Activated CD8-positive, alpha-beta memory T cell treated with anti-CD3 and anti-CD28 coated beads, Interleukin-2, amount 50 U/mL, for 1 hour (primary cell): Measurements from ENCODE around the gene DEFB127.
"Not testable (repeated sequence)": the region's sequence is repeated elsewhere in the genome, so short reads cannot be mapped to it uniquely, and the experiment has no call there.

Source experiments
- DNase-seq: peaks from one replicate; pipeline ENCODE4 v3.0.0-alpha.2; 2020; ENCODE audit errors: extremely low read depth

DEFB127 gene

DNA sequence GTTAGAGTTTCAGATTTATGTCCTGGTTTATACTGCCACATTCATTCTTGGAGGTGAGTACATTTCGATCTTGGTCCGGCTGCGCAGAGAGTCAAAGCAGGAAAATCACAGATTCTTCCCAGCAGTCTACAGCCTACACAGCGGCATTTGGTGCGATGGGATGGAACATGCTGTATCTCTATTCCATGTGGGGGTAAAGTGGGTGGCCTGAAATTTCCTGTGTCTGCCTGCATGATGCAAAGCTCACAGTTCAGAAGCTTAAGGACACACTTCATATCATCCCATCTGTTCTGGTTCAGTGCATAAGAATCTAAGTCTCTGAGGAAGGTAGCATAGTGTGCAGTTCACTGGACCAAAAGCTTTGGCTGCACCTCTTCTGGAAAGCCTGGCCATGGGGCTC is at the start of gene DEFB127:
Gene DEFB127 (plus strand): TSS at position 301 of the 400 bp plus-strand sequence. CDS start 91 bp downstream, at position 392.
- DNase-seq, result no peak

- DNase-seq, result no peak
Measured at GRCh38 chr20:112396-112795, 44.9 kb upstream of the DEFB127 start.

DNA sequence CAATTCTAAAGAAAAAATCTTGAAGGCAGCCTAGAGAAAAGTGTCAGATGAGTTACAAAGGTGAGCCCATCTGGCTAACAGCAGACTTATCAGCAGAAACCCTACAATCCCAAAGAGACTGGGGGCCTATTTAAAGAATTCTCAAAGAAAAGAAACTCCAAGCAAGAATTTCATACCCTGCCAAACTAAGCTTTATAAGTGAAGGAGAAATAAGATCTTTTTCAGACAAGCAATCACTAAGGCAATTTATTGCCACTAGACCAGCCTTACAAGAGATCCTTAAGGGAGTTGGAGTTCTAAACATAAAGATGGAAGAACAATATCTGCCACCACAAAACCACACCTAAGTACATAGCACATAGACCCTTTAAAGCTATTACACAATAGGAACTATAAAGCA is 39.7 kb upstream of the DEFB127 start:
- DNase-seq, result no peak

- not testable (repeated sequence) for DNase-seq
Measured at GRCh38 chr20:129786-130323, 27.4 kb upstream of the DEFB127 start.

- no peak for DNase-seq
Measured at GRCh38 chr20:137668-138490, 19.4 kb upstream of the DEFB127 start.

GRCh38 chr20:142290-142689 is 15.0 kb upstream of the DEFB127 start, which contains the start of gene DEFB126:
Gene DEFB126, plus strand, starts transcription at chr20:142590. Its CDS starts 39 bp downstream, at chr20:142629.
- DNase-seq, result no peak

GRCh38 chr20:145877-146276 is 11.4 kb upstream of the DEFB127 start:
- no peak for DNase-seq

DNA sequence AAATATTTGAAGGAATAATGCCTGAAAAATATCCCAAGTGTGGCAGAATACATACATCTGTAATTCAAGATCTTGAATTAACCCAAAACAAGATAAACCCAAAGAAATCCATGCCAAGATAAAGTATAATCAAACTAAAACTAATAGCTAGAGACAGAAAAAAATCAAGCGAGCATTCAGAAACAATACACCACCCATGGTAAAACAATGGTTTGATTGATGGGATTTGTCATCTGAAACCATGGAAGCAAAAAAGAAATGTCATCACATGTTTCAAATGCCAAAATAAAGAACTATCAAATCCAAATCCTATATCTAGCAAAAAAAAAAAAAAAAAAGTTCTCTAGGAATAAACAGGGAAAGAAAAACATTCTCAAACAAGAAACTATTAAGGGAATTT is 5.1 kb upstream of the DEFB127 start:
- no peak for DNase-seq

DNA sequence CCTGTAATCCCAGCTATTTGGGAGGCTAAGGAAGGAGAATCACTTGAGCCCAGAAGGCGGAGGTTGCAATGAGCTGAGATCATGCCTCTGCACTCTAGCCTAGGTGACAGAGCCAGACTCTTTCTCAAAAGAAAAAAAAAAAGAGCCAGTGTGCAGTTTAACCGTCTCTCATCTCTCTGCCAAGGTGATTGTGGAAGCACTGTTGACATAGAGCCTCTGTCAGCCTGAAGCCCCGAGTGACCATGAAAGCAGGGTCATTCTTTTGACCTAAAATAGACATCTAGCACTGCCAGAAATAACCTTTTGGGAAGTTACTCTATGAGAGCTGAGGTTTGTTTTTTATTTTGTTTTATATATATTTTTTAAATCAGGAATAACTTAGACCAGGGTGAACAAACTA is 7.4 kb downstream of the DEFB127 start:
- no peak for DNase-seq

DNA sequence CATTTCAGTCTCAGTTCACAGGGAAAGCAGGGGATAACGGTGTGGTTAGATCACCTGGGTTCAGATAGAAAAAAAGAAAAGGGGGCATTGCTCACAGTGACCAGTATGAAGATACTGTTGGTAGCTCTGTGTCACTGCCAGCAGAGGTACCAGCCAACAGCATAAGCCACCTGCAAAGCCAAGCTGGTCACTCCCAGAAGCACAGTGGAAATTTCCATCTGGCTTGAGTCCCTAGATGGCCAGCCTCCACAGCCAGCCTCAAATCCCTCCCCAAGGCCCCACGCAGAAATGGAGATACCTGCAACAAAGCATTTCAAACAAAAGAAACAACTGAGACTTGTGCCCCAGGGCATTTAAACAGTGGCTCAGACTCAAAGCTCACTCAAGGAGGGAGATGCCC is 11.6 kb downstream of the DEFB127 start:
- no peak for DNase-seq

GRCh38 chr20:184288-184687 is 27.0 kb downstream of the DEFB127 start:
- no peak for DNase-seq

DNA sequence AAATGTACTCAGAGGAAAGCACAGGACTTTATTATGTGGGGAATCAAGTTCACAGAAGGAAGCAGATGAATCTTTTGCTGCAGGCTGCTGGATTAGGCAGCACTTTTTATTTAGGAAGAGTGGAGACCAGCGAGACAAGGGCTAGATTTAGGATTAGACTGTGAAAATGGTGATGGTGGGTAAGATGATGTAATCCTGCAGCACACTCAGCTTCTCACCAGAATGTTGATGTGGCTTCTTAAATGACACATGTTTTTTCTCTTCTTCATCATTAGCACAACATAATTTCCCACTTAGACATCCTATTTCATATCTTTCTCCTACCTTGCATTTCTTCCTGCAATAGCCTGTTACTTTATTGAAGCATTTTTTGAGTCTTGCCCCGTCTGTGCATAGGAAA is 30.5 kb downstream of the DEFB127 start:
- DNase-seq, result no peak

DNA sequence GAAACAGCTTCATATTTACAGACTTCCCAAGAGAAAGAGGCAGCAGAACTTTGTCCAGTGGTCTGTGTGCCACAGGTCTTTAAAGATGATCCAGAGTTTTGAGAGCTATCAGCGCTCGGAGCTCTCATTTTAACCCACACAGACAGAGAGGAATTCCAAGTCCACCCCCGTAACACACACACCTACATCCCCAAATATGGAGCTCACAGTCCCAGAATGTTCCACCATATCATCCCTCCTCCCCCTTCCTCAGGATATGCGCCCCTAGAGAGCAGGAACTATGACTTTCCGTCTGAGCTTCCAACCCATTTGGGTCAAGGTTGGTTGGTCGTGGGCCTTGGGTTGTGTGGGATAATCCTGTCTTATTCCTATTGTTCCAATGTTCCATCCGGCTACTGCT is 32.4 kb downstream of the DEFB127 start, which contains the start of gene DEFB128:
Gene DEFB128 (minus strand): TSS at position 101 of the 400 bp plus-strand sequence. CDS start 88 bp downstream, at position 13.
- no peak for DNase-seq

DNA sequence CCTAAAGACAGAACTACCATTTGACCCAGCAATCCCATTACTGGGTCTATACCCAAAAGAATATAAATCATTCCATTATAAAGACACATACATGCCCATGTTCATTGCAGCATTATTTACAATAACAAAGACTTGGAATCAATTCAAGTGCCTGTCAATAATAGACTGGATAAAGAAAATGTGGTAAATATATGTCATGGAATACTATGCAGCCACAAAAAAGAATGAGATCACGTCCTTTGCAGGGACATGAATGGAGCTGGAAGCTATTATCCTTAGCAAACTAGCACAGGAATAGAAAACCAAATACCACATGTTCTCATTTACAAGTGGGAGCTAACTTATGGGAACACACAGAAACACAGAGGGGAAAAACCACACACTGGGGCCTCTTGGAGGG is 41.0 kb downstream of the DEFB127 start:
- DNase-seq, result no peak

- no peak for DNase-seq
Measured at GRCh38 chr20:199996-200395, 42.7 kb downstream of the DEFB127 start.

DNA sequence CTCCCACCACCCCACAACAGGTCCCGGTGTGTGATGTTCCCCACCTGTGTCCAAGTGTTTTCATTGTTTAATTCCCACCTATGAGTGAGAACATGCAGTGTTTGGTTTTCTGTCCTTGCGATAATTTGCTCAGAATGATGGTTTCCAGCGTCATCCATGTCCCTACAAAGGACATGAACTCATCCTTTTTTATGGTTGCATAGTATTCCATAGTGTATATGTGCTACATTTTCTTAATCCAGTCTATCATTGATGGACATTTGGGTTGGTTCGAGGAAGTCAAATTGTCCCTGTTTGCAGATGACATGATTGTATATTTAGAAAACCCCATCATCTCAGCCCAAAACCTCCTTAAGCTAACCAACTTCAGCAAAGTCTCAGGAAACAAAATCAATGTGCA is 46.4 kb downstream of the DEFB127 start:
- not testable (repeated sequence) for DNase-seq
